Naive B cell (primary cell): ENCODE results near the gene GRK1. TPM values are rescaled to one million over a fixed set of nuclear protein-coding genes. Genes with fewer than 3 reads are reported as not detected.
A peak's percentile ranks its signal among the peaks of the same experiment; 100 is the strongest.

Experiments
- ATAC-seq, 2 donors: fragments of 150-1000 bp; cut with Tn5 transposase; 2 replicates each; pipeline ENCODE4 v1.10.0; 2021; ENCODE audit warnings: low read depth in 2 of 2, mild to moderate bottlenecking in 2 of 2, moderate library complexity in 2 of 2
- DNase-seq: peaks from one replicate; pipeline ENCODE4 v3.0.0; 2022
- H3K27ac Mint-ChIP-seq, 6 donors: one replicate each; pipeline ENCODE4 v1.8.0; 2020 to 2022; ENCODE audit warnings: mild to moderate bottlenecking in 6 of 6, mixed read lengths in 6 of 6, moderate library complexity in 5 of 6, inconsistent platforms in 2 of 6
- H3K27me3 Mint-ChIP-seq, 3 donors: one replicate each; pipeline ENCODE4 v1.8.0; 2021 to 2022; ENCODE audit warnings: mixed read lengths in 3 of 3, mild to moderate bottlenecking in 1 of 3
- H3K36me3 Mint-ChIP-seq, 2 donors: one replicate each; pipeline ENCODE4 v1.8.0; 2020 to 2022; ENCODE audit warnings: mixed read lengths in 2 of 2, inconsistent platforms in 1 of 2, mild to moderate bottlenecking in 1 of 2
- H3K4me1 Mint-ChIP-seq, 3 donors: one replicate each; pipeline ENCODE4 v1.8.0; 2020 to 2022; ENCODE audit warnings: mixed read lengths in 3 of 3, inconsistent platforms in 1 of 3, mild to moderate bottlenecking in 1 of 3, moderate library complexity in 1 of 3
- H3K4me3 Mint-ChIP-seq, 8 donors: one replicate each; pipeline ENCODE4 v1.8.0; 2020 to 2022; ENCODE audit warnings: mild to moderate bottlenecking in 8 of 8, mixed read lengths in 8 of 8, moderate library complexity in 8 of 8, inconsistent platforms in 2 of 8
- H3K9me3 Mint-ChIP-seq, 7 donors: one replicate each; pipeline ENCODE4 v1.8.0; 2020 to 2022; ENCODE audit warnings: mixed read lengths in 7 of 7, mild to moderate bottlenecking in 5 of 7, inconsistent platforms in 2 of 7, moderate library complexity in 1 of 7
- polyA plus RNA-seq, 6 donors: library from polyadenylated mRNA; unstranded; fragments of 300-500 nt; fragmentation: Illumina TruSeq; gene quantifications; one replicate each; pipeline ENCODE4 v1.2.3, GENCODE V29; 2021; ENCODE audit warnings: low read depth in 6 of 6

The GRK1 gene
- polyA plus RNA-seq, 6 donors from 2014 or later, result not detected

DNA sequence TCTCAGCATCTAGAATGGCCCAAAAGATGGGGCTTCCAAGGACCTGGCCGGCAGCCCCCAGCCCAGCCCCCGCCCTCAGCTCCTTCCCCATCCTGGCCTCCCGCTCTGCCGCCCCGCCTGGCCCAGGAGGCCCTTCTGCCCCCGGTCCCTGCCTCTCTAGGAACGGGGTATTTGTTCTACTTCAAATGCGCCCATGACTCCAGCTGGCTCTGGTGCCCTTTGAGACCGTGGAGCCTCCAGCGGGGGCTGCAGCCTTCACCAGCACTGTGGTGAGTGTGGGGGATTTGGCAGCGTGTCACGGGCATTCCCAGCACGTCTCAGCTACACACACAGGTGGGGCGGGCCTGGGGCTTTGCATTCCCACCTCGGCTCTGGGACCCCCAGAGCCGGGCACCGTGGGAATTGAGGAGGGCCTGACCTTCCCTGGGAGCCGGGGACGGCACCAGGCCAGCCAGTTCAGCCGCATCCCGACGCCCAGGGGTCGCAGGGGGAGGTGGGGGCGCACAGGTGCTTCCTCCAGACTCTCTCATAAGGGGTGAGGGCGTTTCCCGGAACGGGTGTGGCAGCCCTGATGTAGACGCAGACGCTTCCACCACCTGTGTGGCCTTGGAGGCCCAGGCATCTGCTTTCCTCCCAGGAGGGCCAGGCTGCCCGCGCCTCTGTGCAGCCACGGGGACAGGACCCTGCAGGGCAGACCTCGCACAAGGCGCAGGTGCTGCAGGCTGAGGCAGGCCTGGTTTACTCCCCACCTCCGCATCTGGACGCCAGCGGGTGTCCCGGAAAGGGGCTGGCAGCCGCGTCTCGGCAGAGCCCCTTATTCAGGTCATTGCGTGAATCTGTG lies 10.0 kb upstream of the GRK1 start:
- no peak overlapping the region for H3K4me3 Mint-ChIP-seq
- H3K27me3 Mint-ChIP-seq, result peaks cover 9 to 12% (median 11%) of the 10 kb centered on the region in 3 donors
- H3K36me3 Mint-ChIP-seq, result peaks cover 3 to 13% of the 10 kb centered on the region in 2 donors
- H3K27ac Mint-ChIP-seq, result no peak overlapping the region
- ATAC-seq, result no peak
- peaks cover 0 to 4% (median 0%) of the 10 kb centered on the region in 3 donors for H3K4me1 Mint-ChIP-seq
- DNase-seq, result no peak
- peaks cover 8 to 17% (median 14%) of the 10 kb centered on the region in 7 donors for H3K9me3 Mint-ChIP-seq

DNA sequence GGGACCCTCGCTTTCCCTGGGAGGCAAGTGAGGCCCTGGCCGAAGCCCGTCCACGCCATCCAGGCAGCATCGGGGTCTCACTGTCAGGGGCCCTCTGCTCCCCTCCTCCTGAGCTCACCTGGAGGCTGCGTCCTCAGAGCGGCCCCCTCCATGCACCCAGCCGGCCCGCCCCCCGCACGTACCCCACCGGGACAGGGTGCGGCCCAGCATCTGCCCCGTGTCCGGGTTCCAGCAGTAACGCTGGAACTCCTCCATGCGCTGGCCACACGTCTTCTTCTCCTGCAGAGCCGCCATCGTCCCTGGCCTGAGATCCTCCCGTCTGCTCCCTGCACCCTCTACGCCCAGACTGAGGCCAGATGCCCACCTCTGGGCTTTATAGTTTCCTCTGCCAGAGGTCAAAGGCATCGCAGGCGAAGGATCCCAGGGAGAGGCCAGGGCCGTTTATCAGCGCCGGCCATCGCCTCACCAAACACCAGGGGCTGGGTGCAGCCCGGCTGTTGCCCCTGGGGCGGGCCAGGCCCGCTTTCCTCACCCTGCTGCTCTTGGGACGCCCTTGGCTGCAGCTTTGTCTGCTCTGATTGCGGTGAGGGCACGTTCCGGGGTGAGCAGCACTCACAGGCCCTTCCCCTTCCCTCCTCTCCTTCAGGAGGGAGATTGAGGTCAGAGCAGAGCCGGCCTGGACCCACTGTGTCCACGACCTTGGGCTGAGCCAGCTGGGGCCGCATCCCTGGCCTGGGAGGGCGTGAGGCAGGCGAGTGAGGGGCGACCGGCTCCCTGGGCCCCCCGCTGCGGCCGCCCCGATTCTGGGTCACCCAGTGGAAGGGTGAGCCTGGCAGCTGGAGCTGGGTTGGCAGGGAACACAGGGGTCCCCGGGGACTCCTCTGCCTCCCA lies 8.9 kb upstream of the GRK1 start, which contains the start of gene ATP4B:
Gene ATP4B, minus strand, starts transcription at position 348 of the 891 bp plus-strand sequence. Its CDS starts 54 bp downstream, at position 294.
- DNase-seq (no peak), ATAC-seq (no peak)
- Mint-ChIP-seq H3K36me3 (peaks cover 8 to 13% of the 10 kb centered on the region in 2 donors), H3K9me3 (peaks cover 8 to 23% (median 14%) of the 10 kb centered on the region in 7 donors), H3K27ac (no peak within 1 kb of the TSS), H3K4me1 (peaks cover 0 to 4% (median 0%) of the 10 kb centered on the region in 3 donors), H3K27me3 (peaks cover 9 to 12% (median 11%) of the 10 kb centered on the region in 3 donors), H3K4me3 (no peak within 1 kb of the TSS)

- H3K36me3 Mint-ChIP-seq, result peaks cover 8 to 13% of the 10 kb centered on the region in 2 donors
- DNase-seq (no peak), ATAC-seq (no peak)
- H3K27me3 Mint-ChIP-seq, result peaks cover 13 to 19% (median 17%) of the 10 kb centered on the region in 3 donors
- H3K4me1 Mint-ChIP-seq, result peaks cover 0 to 2% (median 0%) of the 10 kb centered on the region in 3 donors
- H3K27ac Mint-ChIP-seq, result no peak overlapping the region
- H3K4me3 Mint-ChIP-seq, result no peak overlapping the region
- H3K9me3 Mint-ChIP-seq, result peaks cover 8 to 23% (median 14%) of the 10 kb centered on the region in 7 donors
These were observed 8.2 kb upstream of the GRK1 start for GRCh38 chr13:113658836-113659235.

DNA sequence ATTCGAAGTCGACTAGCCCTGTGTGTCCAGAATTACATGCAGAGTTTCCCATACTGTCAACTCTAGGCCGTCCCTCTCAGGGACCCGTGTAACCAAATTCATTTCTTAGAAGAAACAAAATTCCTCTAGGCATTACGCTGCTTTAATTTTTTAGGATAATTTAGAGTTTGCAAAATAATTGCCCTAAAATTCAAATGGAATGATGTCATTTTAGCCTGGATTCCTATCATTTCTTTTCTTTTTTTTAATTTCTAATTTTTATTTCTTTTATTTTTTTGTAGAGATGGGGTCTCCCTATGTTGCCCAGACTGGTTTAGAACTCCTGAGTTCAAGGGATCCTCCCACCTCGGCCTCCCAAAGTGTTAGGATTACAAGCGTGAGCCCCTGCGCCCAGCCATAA lies 7.7 kb upstream of the GRK1 start:
- no peak for ATAC-seq
- H3K36me3 Mint-ChIP-seq, result peaks cover 8 to 13% of the 10 kb centered on the region in 2 donors
- H3K27me3 Mint-ChIP-seq, result peaks cover 17 to 24% (median 18%) of the 10 kb centered on the region in 3 donors
- no peaks in the 10 kb centered on the region for H3K4me1 Mint-ChIP-seq
- H3K9me3 Mint-ChIP-seq, result peaks cover 8 to 23% (median 14%) of the 10 kb centered on the region in 7 donors
- DNase-seq, result no peak
- H3K27ac Mint-ChIP-seq, result no peak overlapping the region
- no peak overlapping the region for H3K4me3 Mint-ChIP-seq

GRCh38 chr13:113660066-113660465 lies 7.0 kb upstream of the GRK1 start:
- Mint-ChIP-seq H3K36me3 (peaks cover 8 to 13% of the 10 kb centered on the region in 2 donors), H3K27ac (no peak overlapping the region), H3K4me3 (no peak overlapping the region), H3K4me1 (no peaks in the 10 kb centered on the region), H3K27me3 (peaks cover 18 to 31% (median 23%) of the 10 kb centered on the region in 3 donors), H3K9me3 (peaks cover 8 to 23% (median 14%) of the 10 kb centered on the region in 7 donors)
- ATAC-seq, result no peak
- DNase-seq, result no peak

GRCh38 chr13:113661509-113661908 lies 5.5 kb upstream of the GRK1 start:
- peaks cover 8 to 13% of the 10 kb centered on the region in 2 donors for H3K36me3 Mint-ChIP-seq
- no peaks in the 10 kb centered on the region for H3K4me1 Mint-ChIP-seq
- H3K27me3 Mint-ChIP-seq, result peaks cover 18 to 35% (median 23%) of the 10 kb centered on the region in 3 donors
- DNase-seq, result no peak
- no peak overlapping the region for H3K4me3 Mint-ChIP-seq
- ATAC-seq, result no peak
- no peak overlapping the region for H3K27ac Mint-ChIP-seq
- peaks cover 8 to 23% (median 14%) of the 10 kb centered on the region in 7 donors for H3K9me3 Mint-ChIP-seq

- DNase-seq, result no peak
- no peak for ATAC-seq
- peak overlapping the region in 1 of 8 donors; percentile 29 for H3K4me3 Mint-ChIP-seq
- peaks cover 18 to 39% (median 29%) of the 10 kb centered on the region in 3 donors for H3K27me3 Mint-ChIP-seq
- H3K36me3 Mint-ChIP-seq, result peaks cover 8 to 13% of the 10 kb centered on the region in 2 donors
- no peaks in the 10 kb centered on the region for H3K4me1 Mint-ChIP-seq
- H3K9me3 Mint-ChIP-seq, result peaks cover 8 to 23% (median 14%) of the 10 kb centered on the region in 7 donors
- no peak overlapping the region for H3K27ac Mint-ChIP-seq
These were observed 3.1 kb upstream of the GRK1 start for GRCh38 chr13:113663934-113664333.

DNA sequence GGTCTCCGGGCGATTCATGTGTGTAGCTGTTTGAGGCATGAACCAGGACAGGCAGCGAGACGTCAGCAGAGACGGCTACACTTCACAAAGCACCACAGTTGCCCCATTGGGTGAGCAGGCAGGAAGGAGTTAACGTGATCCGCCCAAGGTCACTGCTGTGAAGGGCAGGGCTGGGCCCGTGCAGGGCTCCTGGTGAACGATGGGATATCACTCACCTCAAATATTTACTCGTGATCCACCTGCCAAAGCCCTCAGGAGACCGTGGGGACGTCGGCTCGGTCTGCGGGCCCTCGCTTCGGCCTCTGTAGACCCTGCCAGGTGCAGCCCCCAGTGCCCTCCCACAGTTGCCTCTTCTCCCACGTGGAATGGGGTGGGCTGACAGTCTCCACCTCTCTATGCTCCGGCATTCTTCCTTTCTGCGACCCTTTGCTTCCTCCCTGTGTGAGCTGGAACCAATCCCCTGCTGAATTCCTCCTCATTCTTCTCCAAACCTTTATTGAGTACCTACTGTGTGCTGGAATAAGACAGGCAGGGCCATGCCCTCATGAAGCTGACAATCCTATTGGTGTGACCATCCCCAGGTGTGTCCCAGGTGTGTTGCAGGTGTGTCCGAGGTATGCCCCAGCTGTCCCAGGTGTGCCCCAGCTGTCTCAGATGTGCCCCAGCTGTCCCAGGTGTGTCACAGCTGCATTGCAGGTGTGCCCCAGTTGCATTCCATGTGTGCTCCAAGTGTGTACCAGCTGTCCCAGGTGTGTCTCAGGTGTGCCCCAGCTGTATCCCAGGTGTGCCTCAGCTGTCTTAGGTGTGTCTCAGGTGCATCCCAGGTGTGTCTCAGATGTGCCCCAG lies 2.0 kb upstream of the GRK1 start:
- peaks cover 8 to 23% (median 14%) of the 10 kb centered on the region in 7 donors for H3K9me3 Mint-ChIP-seq
- H3K36me3 Mint-ChIP-seq, result peaks cover 8 to 13% of the 10 kb centered on the region in 2 donors
- no peaks in the 10 kb centered on the region for H3K4me1 Mint-ChIP-seq
- H3K27me3 Mint-ChIP-seq, result peaks cover 18 to 43% (median 32%) of the 10 kb centered on the region in 3 donors
- H3K27ac Mint-ChIP-seq, result peak overlapping the region in 1 of 6 donors; percentile 62
- DNase-seq (no peak), ATAC-seq (no peak)
- no peak overlapping the region for H3K4me3 Mint-ChIP-seq

GRCh38 chr13:113665597-113666328 lies 1.3 kb upstream of the GRK1 start:
- no peak for DNase-seq
- H3K9me3 Mint-ChIP-seq, result peaks cover 6 to 19% (median 11%) of the 10 kb centered on the region in 7 donors
- H3K27me3 Mint-ChIP-seq, result peaks cover 15 to 35% (median 29%) of the 10 kb centered on the region in 3 donors
- no peak overlapping the region for H3K27ac Mint-ChIP-seq
- no peaks in the 10 kb centered on the region for H3K4me1 Mint-ChIP-seq
- peaks cover 8 to 9% of the 10 kb centered on the region in 2 donors for H3K36me3 Mint-ChIP-seq
- ATAC-seq, result no peak
- peak overlapping the region in 1 of 8 donors; percentile 19 for H3K4me3 Mint-ChIP-seq

DNA sequence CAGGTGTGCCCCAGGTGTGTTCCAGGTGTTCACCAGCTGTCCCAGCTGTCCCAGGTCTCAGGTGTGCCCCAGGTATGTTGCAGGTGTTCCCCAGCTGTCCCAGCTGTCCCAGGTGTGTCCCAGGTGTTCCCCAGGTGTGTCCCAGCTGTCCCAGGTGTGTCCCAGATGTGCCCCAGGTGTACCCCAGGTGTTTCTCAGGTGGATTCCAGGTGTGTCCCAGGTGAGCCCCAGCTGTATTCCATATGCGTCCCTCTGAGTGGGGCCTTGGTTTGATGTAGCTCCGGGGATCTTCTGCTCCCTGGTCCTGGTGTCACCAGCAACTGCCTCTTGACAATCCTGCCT lies 719 bp upstream of the GRK1 start:
- Mint-ChIP-seq H3K9me3 (peaks cover 1 to 13% (median 8%) of the 10 kb centered on the region in 7 donors), H3K27ac (no peak overlapping the region), H3K36me3 (peaks cover 4 to 8% of the 10 kb centered on the region in 2 donors), H3K4me3 (no peak overlapping the region), H3K27me3 (peaks cover 10 to 33% (median 24%) of the 10 kb centered on the region in 3 donors), H3K4me1 (no peaks in the 10 kb centered on the region)
- DNase-seq (no peak), ATAC-seq (no peak)

DNA sequence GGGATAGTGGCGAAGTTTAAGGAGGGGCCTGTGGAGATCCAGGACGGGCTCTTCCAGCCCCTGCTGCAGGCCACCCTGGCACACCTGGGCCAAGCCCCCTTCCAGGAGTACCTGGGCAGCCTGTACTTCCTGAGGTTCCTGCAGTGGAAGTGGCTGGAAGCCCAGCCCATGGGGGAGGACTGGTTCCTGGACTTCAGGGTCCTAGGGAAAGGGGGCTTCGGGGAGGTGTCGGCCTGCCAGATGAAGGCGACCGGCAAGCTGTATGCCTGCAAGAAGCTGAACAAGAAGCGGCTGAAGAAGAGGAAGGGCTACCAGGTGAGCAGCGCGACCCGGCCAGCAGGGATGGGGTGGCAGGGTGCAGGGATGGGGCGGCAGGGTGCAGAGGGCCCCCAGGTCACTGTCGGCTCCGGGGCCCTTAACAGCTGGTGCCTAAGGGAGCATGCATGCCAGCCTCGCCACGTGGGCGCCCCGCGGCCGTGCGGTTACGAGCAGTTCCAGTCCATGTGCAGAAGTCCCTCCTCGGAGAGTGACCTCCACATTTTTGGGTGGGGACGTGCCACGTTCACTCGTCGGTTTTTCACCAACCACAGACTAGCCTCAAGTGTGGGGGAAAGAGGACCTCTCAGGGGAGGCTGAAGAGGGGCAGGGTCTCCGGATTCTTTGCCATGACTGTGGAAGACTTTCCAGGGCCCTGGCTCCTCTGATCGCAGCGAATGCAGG lies 912 bp downstream of the GRK1 start:
- Mint-ChIP-seq H3K4me1 (no peaks in the 10 kb centered on the region), H3K4me3 (no peak overlapping the region), H3K36me3 (no peaks in the 10 kb centered on the region), H3K27ac (no peak overlapping the region), H3K9me3 (no peaks in the 10 kb centered on the region), H3K27me3 (peaks cover 14 to 42% (median 28%) of the 10 kb centered on the region in 3 donors)
- DNase-seq (no peak), ATAC-seq (no peak)
